IMR-90 (cell line): ENCODE results near the gene FDPS. TPM values are rescaled to one million over a fixed set of nuclear protein-coding genes. Genes with fewer than 3 reads are reported as not detected.

Source experiments
- ATAC-seq: fragments of 200-7000 bp; cut with Tn5 transposase; 2 replicates; pipeline ENCODE4 v1.9.1; 2020; ENCODE audit warnings: low read depth, mild to moderate bottlenecking, moderate library complexity
- BruUV-seq: library from RNA; stranded (reverse); fragments of 400-500 nt; replicated peaks from 2 replicates; lab custom pipeline; 2021; lab: Mats Ljungman, UMichigan
- CTCF ChIA-PET: fragments of 300-600 bp; formaldehyde crosslinking; extraction: SDS; loops from one replicate; lab custom pipeline; 2021; ENCODE audit warnings: antibody characterized with exemption; lab: Yijun Ruan, JAX
- POLR2A ChIA-PET: fragments of 300-600 bp; sonication (Branson Sonifier 250); formaldehyde crosslinking; loops from one replicate; lab custom pipeline; 2022; ENCODE audit warnings: antibody characterized with exemption; ENCODE audit not compliant: unreplicated experiment; lab: Charles Lee
- DNase-seq: peaks from one replicate; pipeline ENCODE4 v3.0.0; 2013
- H2AFZ ChIP-seq: replicated peaks from 2 replicates; pipeline ENCODE3; 2013; ENCODE audit warnings: low read length, mild to moderate bottlenecking; ENCODE audit not compliant: poor library complexity
- H2AK5ac ChIP-seq: 2 replicates; pipeline ENCODE4 v1.6.1; 2013; ENCODE audit warnings: low read depth, low read length, inconsistent platforms
- H2AK9ac ChIP-seq: replicated peaks from 2 replicates; pipeline ENCODE3; 2013; ENCODE audit warnings: mild to moderate bottlenecking, low read depth, low read length, moderate library complexity; ENCODE audit not compliant: poor library complexity
- H2BK120ac ChIP-seq: 2 replicates; pipeline ENCODE4 v1.6.1; 2013; ENCODE audit warnings: low read depth, low read length, inconsistent platforms
- H2BK15ac ChIP-seq: 3 replicates; pipeline ENCODE4 v1.6.1; 2013; ENCODE audit warnings: low read depth, low read length, inconsistent platforms
- H2BK20ac ChIP-seq: 2 replicates; pipeline ENCODE4 v1.6.1; 2013; ENCODE audit warnings: low read depth, mild to moderate bottlenecking, inconsistent platforms, low read length, moderate library complexity
- H2BK5ac ChIP-seq: 2 replicates; pipeline ENCODE4 v1.6.1; 2013; ENCODE audit warnings: mild to moderate bottlenecking, low read depth, low read length, inconsistent platforms; ENCODE audit not compliant: poor library complexity, severe bottlenecking
- H3K14ac ChIP-seq: replicated peaks from 2 replicates; pipeline ENCODE4 v1.6.1; 2013; ENCODE audit warnings: low read depth, low read length, inconsistent platforms
- H3K18ac ChIP-seq: 2 replicates; pipeline ENCODE4 v1.6.1; 2013; ENCODE audit warnings: low read depth, low read length, control low read depth
- H3K23ac ChIP-seq: 2 replicates; pipeline ENCODE4 v1.6.1; 2013; ENCODE audit warnings: low read depth, low read length, inconsistent platforms
- H3K27ac ChIP-seq: 2 replicates; pipeline ENCODE4 v1.5.1; 2013; ENCODE audit warnings: mild to moderate bottlenecking, control low read depth, low read length; ENCODE audit not compliant: insufficient read depth
- H3K27me3 ChIP-seq: 2 replicates; pipeline ENCODE4 v1.6.1; 2013; ENCODE audit warnings: low read length; ENCODE audit not compliant: control insufficient read depth, insufficient read depth
- H3K36me3 ChIP-seq: 2 replicates; pipeline ENCODE4 v1.6.1; 2013; ENCODE audit warnings: low read length, mixed read lengths; ENCODE audit not compliant: control insufficient read depth, insufficient read depth
- H3K4ac ChIP-seq: 2 replicates; pipeline ENCODE4 v1.6.1; 2013; ENCODE audit warnings: low read depth, low read length, inconsistent platforms
- H3K4me1 ChIP-seq: 2 replicates; pipeline ENCODE4 v1.6.1; 2013; ENCODE audit warnings: low read length, mixed read lengths; ENCODE audit not compliant: control insufficient read depth, insufficient read depth
- H3K4me2 ChIP-seq: 2 replicates; pipeline ENCODE4 v1.6.1; 2013; ENCODE audit warnings: low read depth, mild to moderate bottlenecking, control low read depth, low read length, moderate library complexity
- H3K4me3 ChIP-seq: 2 replicates; pipeline ENCODE4 v1.5.1; 2013; ENCODE audit warnings: low read depth, mild to moderate bottlenecking, control low read depth, low read length, moderate library complexity; ENCODE audit not compliant: insufficient read depth
- H3K56ac ChIP-seq: 2 replicates; pipeline ENCODE4 v1.6.1; 2013; ENCODE audit warnings: low read length, inconsistent platforms; ENCODE audit not compliant: insufficient read depth; ENCODE audit errors: extremely low read depth
- H3K79me1 ChIP-seq, 2 experiments: 2 replicates each; pipeline ENCODE4 v1.6.1; 2013; ENCODE audit warnings: low read length in 2 of 2, inconsistent platforms in 1 of 2, low read depth in 1 of 2
- H3K9ac ChIP-seq: 2 replicates; pipeline ENCODE4 v1.6.1; 2013; ENCODE audit warnings: low read depth, low read length, control low read depth
- H3K9me1 ChIP-seq: 2 replicates; pipeline ENCODE4 v1.6.1; 2013; ENCODE audit warnings: low read length, inconsistent platforms; ENCODE audit not compliant: insufficient read depth
- H3K9me3 ChIP-seq: 2 replicates; pipeline ENCODE4 v1.6.1; 2013; ENCODE audit warnings: low read length; ENCODE audit not compliant: control insufficient read depth, insufficient read depth
- H4K20me1 ChIP-seq: 2 replicates; pipeline ENCODE4 v1.6.1; 2013; ENCODE audit warnings: low read length, inconsistent platforms; ENCODE audit not compliant: insufficient read depth
- H4K5ac ChIP-seq: 2 replicates; pipeline ENCODE4 v1.6.1; 2013; ENCODE audit warnings: mild to moderate bottlenecking, low read depth, low read length, control low read depth
- H4K8ac ChIP-seq, 2 experiments: 2 replicates each; pipeline ENCODE4 v1.6.1; 2013; ENCODE audit warnings: low read depth in 2 of 2, low read length in 2 of 2, control low read depth in 1 of 2, inconsistent platforms in 1 of 2
- H4K91ac ChIP-seq: 2 replicates; pipeline ENCODE4 v1.6.1; 2013; ENCODE audit warnings: low read depth, low read length, inconsistent platforms; ENCODE audit not compliant: insufficient read depth
- BHLHE40 ChIP-seq: fragments of 150-350 bp; IDR thresholded peaks from 2 replicates; pipeline ENCODE4 v1.6.1; 2016; ENCODE audit warnings: mild to moderate bottlenecking, low read depth, low read length
- CEBPB ChIP-seq: IDR thresholded peaks from 2 replicates; pipeline ENCODE4 v1.6.1; 2012; ENCODE audit warnings: low read depth, low read length, improper control_type of control experiment
- CHD1 ChIP-seq: IDR thresholded peaks from 2 replicates; pipeline ENCODE4 v1.6.1; 2012; ENCODE audit warnings: low read depth, low read length, improper control_type of control experiment
- CTCF ChIP-seq: conservative IDR thresholded peaks from 2 replicates; pipeline ENCODE4 v1.5.1; 2012; ENCODE audit warnings: mild to moderate bottlenecking, low read depth, low read length, improper control_type of control experiment
- FOS ChIP-seq: fragments of 150-350 bp; IDR thresholded peaks from 2 replicates; pipeline ENCODE4 v1.6.1; 2016; ENCODE audit warnings: low read depth, low read length
- MAFK ChIP-seq: IDR thresholded peaks from 2 replicates; pipeline ENCODE4 v1.6.1; 2012; ENCODE audit warnings: low read depth, low read length, improper control_type of control experiment
- MAZ ChIP-seq: IDR thresholded peaks from 2 replicates; pipeline ENCODE4 v1.6.1; 2012; ENCODE audit warnings: low read depth, mild to moderate bottlenecking, low read length, improper control_type of control experiment, moderate library complexity, borderline replicate concordance
- MXI1 ChIP-seq: IDR thresholded peaks from 2 replicates; pipeline ENCODE4 v1.6.1; 2012; ENCODE audit warnings: low read depth, mild to moderate bottlenecking, low read length, moderate library complexity, borderline replicate concordance
- NFE2L2 ChIP-seq: fragments of 150-350 bp; IDR thresholded peaks from 2 replicates; pipeline ENCODE4 v1.6.1; 2016; ENCODE audit warnings: low read depth, mild to moderate bottlenecking, low read length
- POLR2A ChIP-seq: IDR thresholded peaks from 2 replicates; pipeline ENCODE4 v1.6.1; 2012; ENCODE audit warnings: mild to moderate bottlenecking, low read depth, low read length
- RAD21 ChIP-seq: IDR thresholded peaks from 2 replicates; pipeline ENCODE4 v1.6.1; 2012; ENCODE audit warnings: low read length, improper control_type of control experiment
- RFX5 ChIP-seq: IDR thresholded peaks from 2 replicates; pipeline ENCODE4 v1.8.0; 2012; ENCODE audit warnings: low read depth, mild to moderate bottlenecking, low read length, moderate library complexity
- WGBS, 2 experiments: methylation state at CpG; one replicate each; pipeline versions ENCODE4 v1.1.5 to v1.1.7; 2013; ENCODE audit warnings: missing lambda C conversion rate in 2 of 2; ENCODE audit not compliant: insufficient read length in 1 of 2; ENCODE audit errors: extremely low coverage in 2 of 2; 5-methylcytosine and 5-hydroxymethylcytosine counted together
- dilution Hi-C: fragments of 300-500 bp; cut with HindIII; formaldehyde crosslinking; loops from one replicate; pipeline ENCODE4 v1.14.3; 2018; ENCODE audit warnings: low sequenced_read_pairs; ENCODE audit not compliant: unreplicated experiment
- in situ Hi-C: fragments of 300-500 bp; cut with MboI; formaldehyde crosslinking; loops from 3 replicates; pipeline ENCODE4 v1.14.3; 2019; ENCODE audit warnings: low sequenced_read_pairs, inconsistent platforms, mixed read lengths
- intact Hi-C: fragments of 100-400 bp; cut with micrococcal nuclease; formaldehyde crosslinking; loops from 2 replicates; pipeline ENCODE4 v1.10.0; 2022
- polyA plus RNA-seq, 3 experiments: library from polyadenylated mRNA; depleted of rRNA; stranded (reverse); fragments of >200 nt; gene quantifications; 2 replicates each; pipeline ENCODE4 v1.2.3, GENCODE V29; 2012; ENCODE audit warnings: low replicate concordance in 1 of 3
- total RNA-seq: library from RNA; depleted of rRNA; stranded (reverse); fragments of >200 nt; gene quantifications from 2 replicates; pipeline ENCODE4 v1.2.3, GENCODE V29; 2012
- TF ChIP-seq, protein P1 (sequence below): fragments of 150-350 bp; IDR thresholded peaks from 2 replicates; pipeline ENCODE4 v1.6.1; 2017; ENCODE audit warnings: mild to moderate bottlenecking, antibody characterized with exemption, low read length, low read depth
- TF ChIP-seq, protein P2 (sequence below): fragments of 150-350 bp; IDR thresholded peaks from 2 replicates; pipeline ENCODE4 v1.6.1; 2016; ENCODE audit warnings: low read depth, mild to moderate bottlenecking, low read length, moderate library complexity, borderline replicate concordance

The FDPS gene
- total and polyA plus RNA-seq, 2 of the 4 experiments (the other 2 are of a cell fraction): 183 to 191 TPM

DNA sequence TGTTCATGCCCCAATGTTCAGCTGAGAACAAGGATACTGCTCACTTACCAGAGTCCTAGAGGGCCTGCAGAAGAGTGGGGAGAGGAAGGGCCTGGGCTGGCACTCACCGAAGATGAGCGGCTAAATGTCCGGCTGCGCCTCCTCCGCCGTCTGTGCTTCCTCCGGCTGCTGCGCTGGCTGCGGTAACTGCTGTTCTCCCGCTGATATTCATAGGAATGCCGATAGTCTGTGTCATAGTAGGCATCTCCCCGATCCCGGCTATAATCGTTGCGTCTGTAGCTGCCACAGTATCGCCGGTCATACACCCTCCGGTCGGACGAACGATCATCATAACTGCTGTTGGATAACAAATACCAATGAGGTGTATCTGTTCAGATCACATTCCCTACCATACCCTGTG lies 39.3 kb upstream of the FDPS start:
- no peak overlapping the region for H3K14ac ChIP-seq
- dilution Hi-C loops (no loop called here), intact Hi-C loops (no loop called here), in situ Hi-C loops (no loop called here)
- no peak overlapping the region for H2AK9ac ChIP-seq
- no peak overlapping the region for H4K8ac ChIP-seq
- no peak overlapping the region for H3K18ac ChIP-seq
- no peak overlapping the region for H4K91ac ChIP-seq
- no peak overlapping the region for H3K56ac ChIP-seq
- H4K20me1 ChIP-seq: peaks cover 14% of the 10 kb centered on the region; the same call in 1 of the 2 replicates
- peaks cover 28 to 58% of the 10 kb centered on the region in 2 experiments for H3K79me1 ChIP-seq
- no peak overlapping the region for H4K5ac ChIP-seq
- CTCF ChIA-PET: no interaction called here
- no TSS peak for BruUV-seq
- H3K9me3 ChIP-seq: no peaks in the 10 kb centered on the region
- H3K9me1 ChIP-seq: peaks cover 8% of the 10 kb centered on the region
- no peaks in the 10 kb centered on the region; the same call in 1 of the 2 replicates for H3K4me1 ChIP-seq
- DNase-seq (no peak), ATAC-seq (no peak)
- WGBS, 2 experiments: 93% methylated on average over 9 of the region's 21 CpGs; no CpG with 5 or more reads in 1 of the 2 experiments
- no peak overlapping the region for H3K23ac ChIP-seq
- no peaks in the 10 kb centered on the region for H3K27me3 ChIP-seq
- no peak for TF ChIP-seq FOS
- no peak for TF ChIP-seq CTCF
- TF ChIP-seq RFX5: no peak
- no peak for TF ChIP-seq BHLHE40
- no peak for TF ChIP-seq RAD21
- TF ChIP-seq MAFK: no peak
- TF ChIP-seq, protein P1, sequence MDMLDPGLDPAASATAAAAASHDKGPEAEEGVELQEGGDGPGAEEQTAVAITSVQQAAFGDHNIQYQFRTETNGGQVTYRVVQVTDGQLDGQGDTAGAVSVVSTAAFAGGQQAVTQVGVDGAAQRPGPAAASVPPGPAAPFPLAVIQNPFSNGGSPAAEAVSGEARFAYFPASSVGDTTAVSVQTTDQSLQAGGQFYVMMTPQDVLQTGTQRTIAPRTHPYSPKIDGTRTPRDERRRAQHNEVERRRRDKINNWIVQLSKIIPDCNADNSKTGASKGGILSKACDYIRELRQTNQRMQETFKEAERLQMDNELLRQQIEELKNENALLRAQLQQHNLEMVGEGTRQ: no peak
- TF ChIP-seq, protein P2, sequence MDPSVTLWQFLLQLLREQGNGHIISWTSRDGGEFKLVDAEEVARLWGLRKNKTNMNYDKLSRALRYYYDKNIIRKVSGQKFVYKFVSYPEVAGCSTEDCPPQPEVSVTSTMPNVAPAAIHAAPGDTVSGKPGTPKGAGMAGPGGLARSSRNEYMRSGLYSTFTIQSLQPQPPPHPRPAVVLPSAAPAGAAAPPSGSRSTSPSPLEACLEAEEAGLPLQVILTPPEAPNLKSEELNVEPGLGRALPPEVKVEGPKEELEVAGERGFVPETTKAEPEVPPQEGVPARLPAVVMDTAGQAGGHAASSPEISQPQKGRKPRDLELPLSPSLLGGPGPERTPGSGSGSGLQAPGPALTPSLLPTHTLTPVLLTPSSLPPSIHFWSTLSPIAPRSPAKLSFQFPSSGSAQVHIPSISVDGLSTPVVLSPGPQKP: no peak
- no peak for TF ChIP-seq MAZ
- TF ChIP-seq CHD1: no peak
- no peak for TF ChIP-seq CEBPB
- TF ChIP-seq NFE2L2: no peak
- TF ChIP-seq MXI1: no peak
- no peak for TF ChIP-seq POLR2A
- H2BK120ac ChIP-seq: no peak overlapping the region
- H2BK5ac ChIP-seq: no peak overlapping the region
- no peak overlapping the region for H2AFZ ChIP-seq
- H2BK20ac ChIP-seq: no peak overlapping the region
- H3K36me3 ChIP-seq: peaks cover 44% of the 10 kb centered on the region
- H3K4me3 ChIP-seq: no peak overlapping the region
- no peak overlapping the region for H3K4ac ChIP-seq
- H3K27ac ChIP-seq: no peak overlapping the region
- no peak overlapping the region for H3K9ac ChIP-seq
- POLR2A ChIA-PET: no interaction called here
- no peak overlapping the region for H2AK5ac ChIP-seq
- H3K4me2 ChIP-seq: no peak overlapping the region
- H2BK15ac ChIP-seq: no peak overlapping the region
